Measurements from ENCODE around the gene UVSSA. TPM values are rescaled to one million over a fixed set of nuclear protein-coding genes. Genes with fewer than 3 reads are reported as not detected.
"Not testable (repeated sequence)": the region's sequence is repeated elsewhere in the genome, so short reads cannot be mapped to it uniquely, and the experiment has no call there.

The UVSSA gene
- total RNA-seq, 1 donor from 2014 or later: 28.3 TPM

DNA sequence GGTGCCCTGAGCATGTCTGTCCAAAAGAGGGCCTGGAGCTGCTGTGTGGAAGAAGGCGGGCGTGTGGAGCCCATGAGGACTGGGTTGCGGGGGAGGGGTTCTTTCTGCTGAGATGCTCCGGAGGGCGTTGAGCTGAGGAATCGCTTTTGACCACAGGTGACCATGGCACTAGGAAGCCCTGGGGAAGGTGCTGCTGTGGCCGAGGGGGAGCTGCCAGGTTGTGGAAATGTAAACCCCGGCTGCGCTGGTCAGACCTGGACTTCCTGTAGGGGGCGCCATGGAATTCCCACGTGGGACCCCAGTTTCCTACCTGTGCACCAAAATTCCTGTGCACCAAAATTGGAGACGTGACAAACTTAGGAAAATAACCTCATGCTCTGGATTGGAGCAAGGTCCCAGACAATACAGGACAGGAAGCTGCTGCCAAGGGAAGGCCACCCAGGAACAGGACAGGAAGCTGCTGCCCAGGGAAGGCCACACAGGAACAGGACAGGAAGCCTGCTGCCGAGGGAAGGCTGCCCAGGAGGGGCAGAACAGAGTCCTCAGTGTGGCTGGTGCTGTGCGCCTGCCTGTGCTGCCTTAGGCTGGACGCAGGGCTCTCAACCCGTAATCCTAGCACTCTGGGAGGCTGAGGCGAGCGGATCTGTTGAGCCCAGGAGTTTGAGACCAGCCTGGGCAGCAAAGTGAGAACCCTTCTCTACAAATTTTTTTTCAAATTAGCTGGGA lies 28.4 kb upstream of the UVSSA start:
- no peaks in the 10 kb centered on the region for H3K27me3 ChIP-seq
- peak; percentile 15 for ATAC-seq
- peaks cover 62% of the 10 kb centered on the region for H3K36me3 ChIP-seq
- no peaks in the 10 kb centered on the region for H3K9me3 ChIP-seq
- H3K27ac ChIP-seq: no peak overlapping the region
- TF ChIP-seq, protein P1, sequence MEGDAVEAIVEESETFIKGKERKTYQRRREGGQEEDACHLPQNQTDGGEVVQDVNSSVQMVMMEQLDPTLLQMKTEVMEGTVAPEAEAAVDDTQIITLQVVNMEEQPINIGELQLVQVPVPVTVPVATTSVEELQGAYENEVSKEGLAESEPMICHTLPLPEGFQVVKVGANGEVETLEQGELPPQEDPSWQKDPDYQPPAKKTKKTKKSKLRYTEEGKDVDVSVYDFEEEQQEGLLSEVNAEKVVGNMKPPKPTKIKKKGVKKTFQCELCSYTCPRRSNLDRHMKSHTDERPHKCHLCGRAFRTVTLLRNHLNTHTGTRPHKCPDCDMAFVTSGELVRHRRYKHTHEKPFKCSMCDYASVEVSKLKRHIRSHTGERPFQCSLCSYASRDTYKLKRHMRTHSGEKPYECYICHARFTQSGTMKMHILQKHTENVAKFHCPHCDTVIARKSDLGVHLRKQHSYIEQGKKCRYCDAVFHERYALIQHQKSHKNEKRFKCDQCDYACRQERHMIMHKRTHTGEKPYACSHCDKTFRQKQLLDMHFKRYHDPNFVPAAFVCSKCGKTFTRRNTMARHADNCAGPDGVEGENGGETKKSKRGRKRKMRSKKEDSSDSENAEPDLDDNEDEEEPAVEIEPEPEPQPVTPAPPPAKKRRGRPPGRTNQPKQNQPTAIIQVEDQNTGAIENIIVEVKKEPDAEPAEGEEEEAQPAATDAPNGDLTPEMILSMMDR (IDR thresholded peaks at IDR 0.05): peak; percentile 27
- intact Hi-C loops (cut with DNase I): no loop called here
- H3K4me3 ChIP-seq: no peak overlapping the region
- peak; percentile 51 for DNase-seq
- H3K4me1 ChIP-seq: no peaks in the 10 kb centered on the region

DNA sequence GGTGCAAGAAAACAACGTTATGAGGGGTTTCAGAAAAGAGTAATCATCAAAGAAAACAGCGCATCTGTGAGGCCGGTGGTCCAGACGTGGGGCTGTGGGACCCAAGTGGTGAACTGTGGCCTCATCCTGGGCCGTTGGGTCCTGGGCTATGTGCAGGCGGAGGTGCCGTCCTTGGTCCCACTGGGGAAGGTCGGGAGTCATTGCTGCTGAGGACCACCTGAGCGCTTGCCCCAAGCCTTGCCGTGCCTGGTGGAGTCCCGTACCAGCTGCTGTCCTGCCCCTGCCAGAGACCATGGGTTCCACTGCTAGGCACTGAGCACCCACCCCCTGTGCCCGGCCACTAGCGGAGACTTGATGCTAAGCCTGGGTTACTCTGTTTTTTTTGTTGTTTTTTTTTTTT lies 25.5 kb upstream of the UVSSA start:
- Histone ChIP-seq H3K27me3 (no peaks in the 10 kb centered on the region), H3K4me1 (no peaks in the 10 kb centered on the region), H3K36me3 (peaks cover 54% of the 10 kb centered on the region), H3K27ac (no peak overlapping the region), H3K4me3 (no peak overlapping the region), H3K9me3 (no peaks in the 10 kb centered on the region)
- DNase-seq (no peak), ATAC-seq (no peak)
- TF ChIP-seq, protein P1 (IDR thresholded peaks at IDR 0.05): no peak
- intact Hi-C loops (cut with DNase I): no loop called here

GRCh38 chr4:1321946-1322650 lies 24.9 kb upstream of the UVSSA start:
- TF ChIP-seq, protein P1 (IDR thresholded peaks at IDR 0.05): no peak
- H3K4me1 ChIP-seq: no peaks in the 10 kb centered on the region
- intact Hi-C loops (cut with DNase I): no loop called here
- H3K9me3 ChIP-seq: no peaks in the 10 kb centered on the region
- no peaks in the 10 kb centered on the region for H3K27me3 ChIP-seq
- no peak for ATAC-seq
- no peak overlapping the region for H3K27ac ChIP-seq
- no peak for DNase-seq
- no peak overlapping the region for H3K4me3 ChIP-seq
- peaks cover 58% of the 10 kb centered on the region for H3K36me3 ChIP-seq

- Histone ChIP-seq H3K4me3 (no peak overlapping the region), H3K27me3 (no peaks in the 10 kb centered on the region), H3K36me3 (peaks cover 59% of the 10 kb centered on the region), H3K27ac (no peak overlapping the region), H3K4me1 (no peaks in the 10 kb centered on the region), H3K9me3 (no peaks in the 10 kb centered on the region)
- DNase-seq (no peak), ATAC-seq (no peak)
- TF ChIP-seq, protein P1 (IDR thresholded peaks at IDR 0.05): no peak
- intact Hi-C loops (cut with DNase I): no loop called here
Measured at GRCh38 chr4:1323280-1323634, 23.8 kb upstream of the UVSSA start.

DNA sequence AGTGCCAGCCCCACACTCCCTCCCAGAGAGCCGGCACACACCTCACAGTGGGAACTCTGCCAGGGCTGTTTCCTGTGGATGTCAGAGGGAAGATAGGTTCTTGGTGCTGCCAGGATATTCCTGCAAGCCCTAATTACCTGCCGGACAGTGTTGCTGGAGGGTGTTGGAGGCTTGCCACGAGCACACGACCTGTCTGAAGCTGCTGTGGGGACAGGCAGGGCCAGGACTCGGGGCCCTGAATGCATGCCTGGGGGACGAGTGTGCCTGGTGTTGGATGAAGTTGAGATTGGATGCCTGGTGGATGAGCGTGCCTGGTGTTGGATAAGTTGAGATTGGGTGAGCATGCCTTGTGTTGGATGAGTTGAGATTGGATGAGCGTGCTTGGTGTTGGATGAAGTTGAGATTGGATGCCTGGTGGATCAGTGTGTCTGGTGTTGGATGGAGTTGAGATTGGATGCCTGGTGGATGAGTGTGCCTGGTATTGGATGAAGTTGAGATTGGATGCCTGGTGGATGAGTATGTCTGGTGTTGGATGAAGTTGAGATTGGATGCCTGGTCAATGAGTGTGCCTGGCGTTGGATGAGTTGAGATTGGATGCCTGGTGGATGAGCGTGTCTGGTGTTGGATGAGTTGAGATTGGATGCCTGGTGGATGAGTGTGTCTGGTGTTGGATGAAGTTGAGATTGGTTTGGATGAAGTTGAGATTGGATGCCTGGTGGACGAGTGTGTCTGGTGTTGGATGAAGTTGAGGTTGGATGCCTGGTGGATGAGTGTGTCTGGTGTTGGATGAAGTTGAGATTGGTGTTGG lies 23.2 kb upstream of the UVSSA start:
- Histone ChIP-seq H3K36me3 (peaks cover 62% of the 10 kb centered on the region), H3K4me1 (no peaks in the 10 kb centered on the region), H3K9me3 (no peaks in the 10 kb centered on the region), H3K27ac (no peak overlapping the region), H3K27me3 (no peaks in the 10 kb centered on the region), H3K4me3 (no peak overlapping the region)
- intact Hi-C loops (cut with DNase I): no loop called here
- TF ChIP-seq, protein P1 (IDR thresholded peaks at IDR 0.05): no peak
- no peak for ATAC-seq
- peak; percentile 5 for DNase-seq

- H3K9me3 ChIP-seq; H3K4me1 ChIP-seq; DNase-seq; H3K27me3 ChIP-seq; intact Hi-C loops (cut with DNase I); H3K27ac ChIP-seq; H3K4me3 ChIP-seq; ATAC-seq: not testable (repeated sequence)
- peaks cover 55% of the 10 kb centered on the region for H3K36me3 ChIP-seq
Measured at GRCh38 chr4:1324443-1325175, 22.4 kb upstream of the UVSSA start.

Measured in upper lobe of right lung (tissue), 1 donor.